Activated naive CD4-positive, alpha-beta T cell (primary cell): ENCODE results near the gene FBXL13.
"Not testable (repeated sequence)": the region's sequence is repeated elsewhere in the genome, so short reads cannot be mapped to it uniquely, and the experiment has no call there.

Experiments
- DNase-seq, 4 experiments: peaks; one replicate each; lab custom pipeline; 2025; lab: John Stamatoyannopoulos, UW

Gene FBXL13

DNA sequence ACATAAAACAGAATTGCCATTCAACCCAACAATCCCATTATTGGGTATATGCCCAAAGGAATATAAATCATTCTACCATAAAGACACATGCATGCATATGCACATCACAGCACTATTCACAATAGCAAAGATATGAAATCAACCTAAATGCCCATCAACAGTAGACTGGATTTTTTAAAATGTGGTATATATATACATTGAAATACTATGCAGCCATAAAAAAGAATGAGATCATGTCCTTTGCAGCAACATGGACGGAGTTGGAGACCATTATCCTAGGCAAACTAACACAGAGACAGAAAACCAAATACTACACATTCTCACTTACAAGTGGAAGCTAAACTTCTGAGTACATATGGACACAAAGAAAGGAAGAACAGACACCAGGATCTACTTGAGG, 51.0 kb downstream of the FBXL13 start:
- not testable (repeated sequence) for DNase-seq

DNA sequence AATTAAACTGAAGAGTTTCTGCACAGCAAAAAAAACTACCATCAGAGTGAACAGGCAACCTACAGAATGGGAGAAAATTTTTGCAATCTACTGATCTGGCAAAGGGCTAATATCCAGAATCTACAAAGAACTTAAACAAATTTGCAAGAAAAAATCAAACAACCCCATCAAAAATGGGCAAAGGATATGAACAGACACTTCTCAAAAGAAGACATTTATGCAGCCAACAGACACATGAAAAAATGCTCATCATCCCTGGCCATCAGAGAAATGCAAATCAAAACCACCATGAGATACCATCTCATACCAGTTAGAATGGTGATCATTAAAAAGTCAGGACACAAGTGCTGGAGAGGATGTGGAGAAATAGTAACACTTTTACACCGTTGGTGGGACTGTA, 53.1 kb downstream of the FBXL13 start:
- not testable (repeated sequence) for DNase-seq

DNA sequence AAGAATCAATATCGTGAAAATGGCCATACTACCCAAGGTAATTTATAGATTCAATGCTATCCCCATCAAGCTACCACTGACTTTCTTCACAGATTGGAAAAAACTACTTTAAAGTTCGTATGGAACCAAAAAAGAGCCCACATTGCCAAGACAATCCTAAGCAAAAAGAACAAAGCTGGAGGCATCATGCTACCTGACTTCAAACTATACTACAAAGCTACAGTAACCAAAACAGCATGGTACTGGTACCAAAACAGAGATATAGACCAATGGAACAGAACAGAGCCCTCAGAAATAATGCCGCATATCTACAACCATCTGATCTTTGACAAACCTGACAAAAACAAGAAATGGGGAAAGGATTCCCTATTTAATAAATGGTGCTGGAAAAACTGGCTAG, 53.7 kb downstream of the FBXL13 start:
- DNase-seq, result not testable (repeated sequence)

DNA sequence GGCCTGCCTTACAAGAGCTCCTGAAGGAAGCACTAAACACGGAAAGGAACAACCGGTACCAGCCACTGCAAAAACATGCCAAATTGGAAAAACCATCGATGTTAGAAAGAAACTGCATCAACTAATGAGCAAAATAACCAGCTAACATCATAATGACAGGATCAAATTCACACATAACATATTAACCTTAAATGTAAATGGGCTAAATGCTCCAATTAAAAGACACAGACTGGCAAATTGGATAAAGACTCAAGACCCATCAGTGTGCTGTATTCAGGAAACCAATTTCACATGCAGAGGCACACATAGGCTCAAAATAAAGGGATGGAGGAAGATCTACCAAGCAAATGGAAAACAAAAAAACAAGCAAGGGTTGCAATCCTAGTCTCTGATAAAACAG, 56.3 kb downstream of the FBXL13 start:
- not testable (repeated sequence) for DNase-seq

DNA sequence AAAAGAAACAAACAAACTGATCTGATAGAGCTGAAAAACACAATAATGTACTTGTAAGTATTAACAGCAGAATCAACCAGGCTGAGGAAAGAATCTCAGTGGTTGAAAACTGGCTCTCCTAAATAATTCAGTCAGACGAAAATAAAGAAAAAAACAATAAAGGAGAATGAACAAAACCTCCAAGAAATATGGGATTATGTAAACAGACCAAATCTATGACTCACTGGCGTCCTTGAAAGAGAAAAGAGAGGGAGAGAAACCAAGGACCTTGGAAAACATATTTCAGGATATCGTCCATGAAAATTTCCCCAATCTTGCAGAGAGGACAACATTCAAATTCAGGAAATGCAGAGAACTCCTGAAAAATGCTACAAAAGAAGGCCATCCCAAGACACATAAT, 62.9 kb downstream of the FBXL13 start:
- no peak for DNase-seq

DNA sequence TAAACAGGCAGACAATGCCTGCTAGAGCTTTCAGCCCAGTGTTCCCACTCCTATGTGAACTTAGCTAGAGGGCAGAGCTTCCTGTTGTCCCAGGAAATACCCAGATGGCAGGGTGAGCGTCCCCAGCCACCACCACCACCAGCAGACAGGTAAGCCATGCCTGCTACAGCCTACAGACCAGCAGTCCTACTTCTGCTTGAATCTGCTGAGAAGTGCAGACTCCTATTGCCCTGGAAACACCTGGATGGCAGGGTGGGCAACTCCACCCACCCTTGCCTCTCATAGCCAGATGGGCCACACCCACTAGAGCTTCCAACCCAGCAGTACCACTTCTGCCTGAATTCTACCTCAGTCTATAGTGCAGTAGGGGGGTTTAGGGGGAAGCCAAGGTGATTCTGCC, 64.4 kb downstream of the FBXL13 start:
- DNase-seq, result no peak

DNA sequence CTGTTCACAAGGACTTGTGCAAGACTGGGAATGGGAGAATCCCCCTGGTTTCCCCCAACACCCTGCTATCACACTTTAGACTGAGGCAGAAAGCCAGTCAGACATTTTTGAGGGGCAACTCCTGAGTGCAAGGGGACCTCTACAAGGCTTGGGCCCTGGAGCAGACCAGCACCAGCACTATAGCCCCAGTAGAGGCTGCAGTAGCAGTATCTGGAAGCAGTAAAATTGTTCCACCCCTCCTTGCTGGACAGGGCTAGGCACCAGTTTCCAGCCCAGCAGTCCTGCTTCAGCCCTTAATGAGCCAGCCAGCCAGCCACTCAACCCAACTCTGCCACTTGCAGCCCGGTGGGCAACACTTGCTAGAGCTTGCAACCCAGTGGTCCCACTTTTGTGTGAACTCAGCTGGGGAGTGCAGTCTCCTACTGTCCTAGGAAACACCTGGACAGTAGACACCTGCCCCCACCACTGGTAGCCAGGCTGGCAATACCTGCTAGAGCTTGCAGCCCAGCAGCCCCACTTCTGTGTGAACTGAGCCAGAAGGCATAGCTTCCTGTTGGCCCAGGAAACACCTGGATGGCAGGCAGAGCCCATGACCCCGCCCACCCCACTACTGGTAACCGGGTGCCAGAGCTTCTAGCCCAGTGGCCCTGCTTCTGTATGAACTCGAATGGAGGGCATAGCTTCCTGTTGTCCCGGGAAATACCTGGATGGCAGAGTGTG, 65.0 kb downstream of the FBXL13 start:
- no peak for DNase-seq

DNA sequence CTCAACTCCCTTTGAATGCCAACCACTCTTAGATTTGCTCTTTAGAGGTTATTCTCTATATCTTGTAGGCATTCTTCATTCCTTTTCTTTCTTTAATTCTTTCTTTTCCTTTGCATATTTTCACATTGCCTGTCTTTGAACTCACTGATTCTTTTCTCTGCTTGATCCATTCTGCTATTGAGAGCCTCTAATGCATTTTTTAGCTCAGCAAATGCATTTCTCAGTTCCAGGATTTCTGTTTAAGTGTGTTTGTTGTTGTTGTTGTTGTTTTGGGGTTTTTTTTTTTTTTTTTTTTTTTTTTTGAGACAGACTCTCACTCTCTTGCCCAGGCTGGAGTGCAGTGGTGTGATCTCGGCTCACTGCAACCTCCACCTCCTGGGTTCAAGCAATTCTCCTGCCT, 71.6 kb downstream of the FBXL13 start:
- DNase-seq, result no peak

DNA sequence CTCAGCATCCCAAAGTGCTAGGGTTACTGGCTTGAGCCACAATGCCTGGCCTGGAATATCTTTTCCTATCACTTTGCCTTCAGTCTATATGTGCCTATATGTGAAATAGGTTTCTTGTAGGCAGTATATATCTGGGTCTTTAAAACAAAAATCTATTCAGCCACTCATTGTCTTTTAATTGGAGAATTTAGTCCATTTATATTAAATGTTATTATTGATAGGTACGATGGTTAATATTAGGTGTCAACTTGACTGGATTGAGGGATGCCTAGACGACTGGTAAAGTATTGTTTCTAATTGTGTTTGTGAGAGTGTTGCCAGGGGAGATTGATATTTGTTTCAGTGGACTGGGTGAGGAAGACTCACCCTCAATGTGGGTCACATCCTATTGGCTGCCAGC, 73.4 kb downstream of the FBXL13 start:
- no peak for DNase-seq

DNA sequence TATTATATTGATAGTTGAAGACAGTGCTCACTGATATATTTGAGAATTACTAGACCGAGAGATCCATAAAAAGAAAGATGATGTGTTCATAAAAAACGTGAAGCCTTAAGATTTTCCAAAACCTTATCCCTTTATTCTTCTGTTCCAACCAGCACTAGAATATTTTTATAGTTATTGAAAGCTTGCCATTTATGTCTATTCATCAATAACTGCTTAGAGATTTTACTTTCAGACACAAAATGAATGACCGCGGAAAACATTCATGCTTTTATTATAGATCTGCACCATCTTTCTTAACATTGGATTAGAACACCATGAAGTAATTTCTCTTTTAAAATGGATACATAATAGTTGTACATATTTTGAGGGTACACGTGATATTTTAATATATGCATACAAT, 77.6 kb downstream of the FBXL13 start:
- DNase-seq, result no peak

DNA sequence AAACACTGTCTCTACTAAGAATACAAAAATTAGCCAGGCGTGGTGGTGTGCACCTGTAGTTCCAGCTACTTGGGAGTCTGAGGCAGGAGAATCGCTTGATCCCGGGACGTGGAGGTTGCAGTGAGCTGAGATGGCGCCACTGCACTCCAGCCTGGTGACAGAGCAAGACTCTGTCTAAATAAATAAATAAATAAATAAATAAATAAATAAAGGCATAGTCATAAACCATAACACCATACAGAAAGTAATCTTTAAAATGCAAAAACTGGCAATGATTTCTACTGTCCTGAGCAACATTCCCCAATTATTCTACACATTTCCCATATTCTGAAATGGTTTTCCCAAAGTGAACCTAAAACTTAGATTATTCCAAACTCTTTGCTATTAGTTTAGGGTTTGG, 79.0 kb downstream of the FBXL13 start:
- not testable (repeated sequence) for DNase-seq

DNA sequence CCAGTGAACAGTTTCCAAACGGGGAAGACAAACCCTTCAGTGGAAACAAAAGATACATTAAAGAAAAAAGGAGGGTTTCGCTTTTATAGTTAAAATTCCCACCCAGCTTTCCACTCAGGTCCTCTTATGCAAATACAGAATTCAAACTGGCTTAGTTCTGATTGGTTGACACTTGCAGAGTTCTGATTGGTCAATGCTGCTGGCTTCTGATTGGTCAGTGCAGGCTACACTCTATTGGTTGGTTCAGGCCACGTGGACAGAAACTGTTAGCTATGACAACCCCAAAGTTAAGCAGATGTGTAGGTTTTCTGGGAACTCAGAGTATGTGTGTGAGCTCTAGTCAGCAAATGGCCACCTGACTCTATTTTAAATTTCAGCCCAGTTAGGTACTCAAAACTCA, 80.0 kb downstream of the FBXL13 start:
- DNase-seq, result no peak

DNA sequence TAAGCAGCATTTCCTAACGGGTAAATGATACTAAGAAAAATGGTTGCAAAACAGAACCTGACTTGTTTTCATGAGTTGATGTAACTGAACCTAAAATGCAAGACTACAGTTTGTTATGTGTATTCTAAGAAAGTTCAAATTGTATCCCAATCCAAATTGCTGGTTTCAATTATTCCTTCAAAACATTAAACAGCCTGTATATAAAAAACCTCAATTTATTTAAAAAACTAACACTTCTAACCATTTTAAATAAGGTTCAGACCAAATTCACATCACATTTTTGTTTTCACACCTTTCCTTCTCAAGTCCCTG, 80.9 kb downstream of the FBXL13 start:
- DNase-seq, result no peak

DNA sequence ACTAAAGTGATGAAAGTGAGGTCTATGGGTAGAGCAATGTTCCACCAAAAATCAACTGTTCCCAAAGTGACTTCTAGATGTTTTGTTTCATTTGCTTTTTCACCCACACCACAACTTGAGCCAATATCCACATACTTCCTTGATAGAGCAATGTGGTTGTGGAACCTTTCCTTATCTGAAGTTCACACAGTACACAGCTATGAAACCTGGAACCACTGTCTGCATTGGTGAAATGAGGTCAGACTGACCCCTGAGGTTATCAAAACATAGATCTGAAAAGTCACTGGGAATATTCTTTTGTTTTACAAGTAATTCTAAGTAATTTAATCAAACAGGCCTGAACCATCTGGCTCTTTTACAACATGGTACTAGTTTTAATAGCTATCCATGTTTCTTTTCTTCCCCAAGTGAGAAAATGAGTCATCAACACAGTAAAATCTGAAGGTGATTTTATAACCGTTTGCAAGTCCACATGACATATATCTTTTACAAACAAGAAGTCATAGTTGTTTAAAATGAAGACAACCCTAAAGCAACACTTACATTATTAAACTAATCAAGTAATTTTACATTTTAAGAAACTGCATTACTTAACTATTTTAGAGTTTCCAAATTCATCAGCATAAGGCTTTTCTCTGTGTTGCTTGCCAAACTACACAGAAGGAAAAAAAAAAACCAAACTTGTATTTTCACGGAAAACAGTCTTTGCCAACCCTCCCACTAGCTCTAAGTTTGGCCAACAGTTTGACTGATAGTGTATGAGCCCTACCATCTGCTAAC, 81.5 kb downstream of the FBXL13 start:
- DNase-seq, result no peak

DNA sequence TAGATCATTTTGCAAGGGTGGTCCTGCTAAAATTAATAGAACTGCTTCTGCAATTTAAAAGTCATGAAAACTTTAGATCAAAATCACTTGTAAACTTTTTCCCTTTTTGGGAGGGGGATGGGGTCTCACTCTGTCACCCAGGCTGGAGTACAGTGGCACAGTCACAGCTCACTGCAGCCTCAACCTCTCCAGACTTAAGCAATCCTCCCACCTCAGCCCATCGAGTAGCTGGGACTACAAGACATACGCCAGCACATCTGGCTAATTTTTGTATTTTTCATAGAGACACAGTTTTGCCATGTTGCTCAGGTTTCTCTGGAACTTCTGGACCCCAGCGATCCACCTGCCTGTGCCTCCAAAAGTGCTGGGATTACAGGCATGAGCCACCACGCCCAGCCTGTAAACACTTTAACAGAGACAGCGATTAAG, 82.1 kb downstream of the FBXL13 start:
- no peak for DNase-seq

DNA sequence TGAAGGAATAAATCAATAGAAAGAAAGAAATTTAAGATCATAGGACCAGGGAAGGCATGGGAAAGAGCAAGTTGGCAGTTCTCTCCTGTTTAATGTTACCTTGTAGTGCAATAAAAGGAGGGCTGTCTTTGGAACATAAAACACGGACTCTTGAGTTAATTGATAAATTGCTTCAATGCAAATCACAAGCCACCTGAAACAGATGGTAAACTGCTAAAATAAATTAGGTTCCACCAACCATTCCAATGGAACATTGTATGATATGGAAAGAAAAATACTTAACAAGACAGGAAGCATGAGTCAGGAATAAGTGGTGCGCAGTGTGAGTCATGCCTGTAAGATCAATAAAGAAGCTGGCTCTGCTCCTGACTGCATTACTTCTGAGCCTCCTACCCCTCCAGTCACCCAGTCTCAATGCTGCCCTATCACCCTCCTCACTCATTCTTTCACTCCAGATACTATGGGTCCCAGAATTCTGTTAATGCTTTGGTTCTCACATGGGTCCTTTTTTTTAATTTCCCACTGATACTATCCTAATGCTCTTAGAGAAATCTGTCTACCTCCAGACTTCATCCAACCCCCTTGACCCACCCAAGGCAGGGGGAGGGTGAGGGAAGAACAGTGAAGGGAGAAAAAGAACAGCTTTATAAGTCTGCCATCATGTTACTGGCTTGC, 82.9 kb downstream of the FBXL13 start:
- DNase-seq, result no peak

DNA sequence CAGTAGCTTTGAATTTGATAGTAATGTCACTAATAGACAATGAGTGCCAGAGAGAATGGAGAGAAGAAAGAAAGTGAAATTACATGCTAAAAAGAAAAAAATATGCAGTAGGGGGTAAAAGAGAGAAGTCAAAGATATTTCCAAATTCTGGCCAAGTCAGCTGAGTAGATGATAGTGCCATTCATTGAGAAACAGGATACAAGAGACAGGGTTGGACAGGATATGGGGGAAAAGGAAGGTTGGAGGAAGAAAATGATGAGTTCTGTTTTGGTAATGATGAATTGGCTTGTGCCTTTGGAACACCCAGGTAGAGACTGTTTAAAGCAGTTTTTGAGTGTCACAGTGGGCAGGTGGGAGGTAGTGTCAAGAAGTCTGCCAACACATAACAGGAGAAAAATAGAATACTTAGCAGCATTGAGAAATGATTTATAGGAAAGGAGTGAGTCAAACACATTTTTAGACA, 83.5 kb downstream of the FBXL13 start:
- no peak for DNase-seq

DNA sequence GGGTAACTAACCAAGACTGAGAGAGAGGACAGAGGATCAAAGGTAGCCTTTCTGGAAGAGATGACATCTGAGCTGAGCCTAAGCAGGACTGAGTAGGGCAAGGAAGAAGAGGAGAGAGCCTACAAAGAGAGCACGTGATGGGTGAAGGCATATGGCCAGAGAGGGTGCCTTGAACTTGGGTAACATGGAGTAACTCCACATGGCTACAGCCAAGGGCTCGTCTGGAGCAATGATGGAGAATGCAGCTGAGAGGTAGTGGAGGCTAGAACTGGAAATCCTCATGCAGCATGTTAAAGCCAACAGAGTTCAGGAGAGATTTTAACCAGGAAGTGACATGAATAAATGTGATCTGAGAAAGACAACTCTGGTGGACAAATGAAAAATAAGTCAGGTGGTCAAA, 84.0 kb downstream of the FBXL13 start:
- no peak for DNase-seq

DNA sequence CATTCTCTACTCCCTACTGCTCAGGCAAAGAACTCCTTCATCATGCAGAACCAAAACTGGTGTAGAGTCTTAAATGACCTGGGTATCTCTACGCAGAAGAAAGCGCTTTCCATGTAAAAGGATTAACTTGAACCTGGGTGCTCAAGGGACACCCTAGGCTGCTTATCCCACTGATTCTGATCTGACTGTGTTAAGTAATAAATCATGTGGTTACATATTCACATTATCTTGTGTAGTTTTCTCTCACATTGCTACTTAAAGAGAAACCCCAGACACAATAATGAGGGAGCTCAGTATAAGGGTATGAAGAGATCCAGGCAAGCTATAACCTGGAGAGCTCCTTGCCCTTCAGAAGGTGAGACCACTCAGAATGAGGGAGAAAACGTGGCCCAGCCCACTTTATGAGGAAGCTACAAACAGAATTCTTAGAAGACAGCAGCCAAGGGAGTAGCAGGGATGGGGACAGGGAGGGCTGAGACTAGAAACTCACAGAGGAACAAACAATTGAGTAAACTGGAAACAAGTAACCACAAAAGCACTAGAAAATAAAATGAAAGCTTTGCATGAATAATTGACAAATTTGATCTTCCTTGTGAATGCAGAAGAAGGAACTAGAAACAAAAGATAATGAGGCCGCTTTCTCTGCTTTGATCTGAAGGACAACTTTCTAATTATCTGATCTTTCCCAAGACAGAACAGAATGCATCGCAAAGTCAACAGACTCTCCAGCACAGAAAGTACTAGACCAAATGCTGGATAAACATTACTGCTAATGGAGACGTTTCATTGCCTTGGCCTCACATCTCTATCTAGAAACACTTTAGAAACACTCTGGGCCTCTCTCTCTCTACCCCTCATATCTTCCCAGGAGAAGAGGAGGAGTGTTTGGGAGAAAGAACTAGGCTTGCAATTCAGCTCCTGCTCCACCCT, 85.7 kb downstream of the FBXL13 start:
- no peak for DNase-seq

DNA sequence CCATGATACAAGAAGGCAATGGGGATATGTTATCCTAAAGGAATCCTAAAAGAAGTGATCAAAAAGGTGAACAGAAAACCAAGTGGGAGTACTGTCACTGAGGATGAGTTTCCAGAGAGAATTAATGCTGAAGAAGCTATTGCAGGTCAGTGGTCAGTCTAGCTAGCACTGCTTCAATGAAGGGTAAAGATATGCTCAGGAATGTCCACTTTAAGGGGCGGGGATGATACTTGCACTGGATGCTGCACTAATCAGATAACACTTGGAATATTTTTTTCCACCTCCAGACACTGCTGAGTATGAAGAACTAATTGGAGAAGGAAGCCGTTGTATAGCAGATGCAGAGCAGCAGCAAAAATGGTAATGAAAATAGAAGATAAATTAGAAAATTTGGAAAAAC, 86.5 kb downstream of the FBXL13 start:
- no peak for DNase-seq

DNA sequence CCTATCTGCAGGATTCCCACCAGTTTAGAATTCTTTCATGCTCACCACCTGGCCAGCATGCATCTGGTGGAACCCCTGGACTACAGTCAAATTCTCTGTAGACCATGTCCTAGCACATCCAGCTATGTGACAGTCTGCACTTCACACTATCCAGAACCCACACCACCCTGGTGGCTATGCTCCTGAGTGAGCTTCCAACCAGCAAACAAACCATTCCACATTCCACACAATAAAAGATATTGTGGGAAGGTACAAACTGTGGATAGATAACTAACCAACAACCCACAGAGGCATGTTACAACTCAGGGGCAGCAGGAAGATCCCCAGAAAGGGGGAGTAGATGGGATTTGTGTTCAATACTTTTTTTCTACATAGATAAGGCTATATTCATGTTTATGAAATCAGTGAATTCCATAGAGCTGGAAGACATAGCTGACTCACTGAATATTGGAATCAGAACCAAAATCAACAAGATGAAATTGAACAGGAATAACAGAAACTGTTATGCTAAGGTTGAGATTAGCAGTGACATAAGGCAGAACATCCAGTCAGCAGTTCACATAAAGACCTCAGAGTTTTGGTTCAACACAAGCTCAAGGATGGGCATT, 89.3 kb downstream of the FBXL13 start:
- DNase-seq, result no peak

DNA sequence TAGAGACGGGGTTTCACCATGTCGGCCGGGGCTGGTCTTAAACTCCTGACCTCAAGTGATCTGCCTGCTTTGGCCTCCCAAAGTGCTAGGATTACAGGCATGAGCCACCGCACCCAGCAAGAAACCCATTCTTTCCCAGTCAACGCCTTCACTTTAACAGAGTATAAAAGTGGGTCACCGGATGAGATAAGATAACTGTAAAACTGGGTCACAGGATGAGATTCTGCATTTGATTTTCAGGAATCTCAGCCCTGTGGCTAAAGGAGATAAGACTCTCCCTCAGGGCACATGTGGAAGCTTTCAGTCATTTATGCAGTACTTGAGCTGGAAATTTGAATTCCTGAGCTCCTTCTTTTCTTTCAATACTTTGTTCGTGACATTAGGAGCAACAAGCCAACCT, 91.0 kb downstream of the FBXL13 start:
- DNase-seq, result no peak
